ENCODE measurements around the gene CDX1.

Gene CDX1

DNA sequence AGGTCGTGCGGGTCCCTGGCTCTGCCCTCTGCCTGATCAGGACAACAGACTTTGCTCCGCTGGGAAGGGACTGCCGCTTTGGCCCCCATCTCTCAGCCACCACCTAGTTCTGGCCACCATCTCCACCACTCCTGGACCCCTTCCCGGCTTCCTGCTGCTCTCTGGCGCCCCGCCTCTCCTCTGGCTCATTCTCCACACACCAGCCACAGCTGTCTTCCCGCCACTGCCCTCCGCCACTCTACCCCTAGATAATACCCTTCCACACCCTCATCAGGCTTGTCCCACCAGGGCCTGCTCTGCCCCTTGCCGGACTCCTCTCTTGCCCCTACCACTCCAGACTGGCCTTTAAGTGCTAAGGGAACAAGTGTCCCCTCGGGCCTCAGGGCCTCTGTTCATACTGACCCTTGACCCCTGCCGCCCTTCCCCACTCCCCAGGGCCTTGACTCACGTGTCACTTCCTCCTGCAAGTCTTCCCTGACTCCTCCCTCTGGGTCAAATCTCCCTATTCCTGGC is 3.0 kb upstream of the CDX1 start:
- no peak for DNase-seq (ENCODE audit: low read depth)

DNA sequence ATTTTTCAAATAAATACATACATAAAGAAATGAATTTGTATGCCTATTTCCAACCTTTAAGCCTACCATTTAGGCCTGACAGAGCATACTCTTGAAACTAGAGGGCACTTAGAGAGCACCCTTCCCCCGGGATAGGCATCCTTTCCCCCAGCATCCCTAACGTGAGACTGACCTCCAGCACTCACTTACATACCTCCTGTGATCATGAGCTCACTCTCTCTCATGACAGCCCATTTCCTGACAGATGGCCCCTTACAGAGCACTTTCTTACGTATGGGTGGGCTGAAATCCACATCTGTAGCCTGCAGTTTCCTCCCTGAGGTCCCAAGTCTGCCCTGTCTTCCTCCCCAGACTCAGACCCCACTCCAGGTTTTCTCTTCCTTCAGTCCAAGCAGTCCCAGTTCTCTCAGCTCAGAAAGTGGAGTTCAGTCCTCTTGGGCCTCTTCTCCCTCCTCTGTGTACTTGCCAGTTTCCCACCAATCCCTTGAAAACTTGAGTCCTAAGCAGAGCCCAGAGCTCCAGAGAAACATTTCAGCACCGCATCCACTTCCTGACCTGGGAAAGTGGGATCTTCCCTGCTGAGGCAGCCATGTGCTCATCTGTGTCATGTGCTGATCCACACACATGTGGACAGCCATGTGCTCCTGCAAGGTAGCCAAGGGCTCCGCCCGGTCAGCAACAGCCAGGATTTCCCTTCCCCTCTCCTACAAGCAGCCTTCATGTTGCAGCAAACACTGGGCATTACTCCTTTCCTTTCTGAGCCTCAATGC is 2.2 kb upstream of the CDX1 start:
- DNase-seq (ENCODE audit: low read depth): no peak

DNA sequence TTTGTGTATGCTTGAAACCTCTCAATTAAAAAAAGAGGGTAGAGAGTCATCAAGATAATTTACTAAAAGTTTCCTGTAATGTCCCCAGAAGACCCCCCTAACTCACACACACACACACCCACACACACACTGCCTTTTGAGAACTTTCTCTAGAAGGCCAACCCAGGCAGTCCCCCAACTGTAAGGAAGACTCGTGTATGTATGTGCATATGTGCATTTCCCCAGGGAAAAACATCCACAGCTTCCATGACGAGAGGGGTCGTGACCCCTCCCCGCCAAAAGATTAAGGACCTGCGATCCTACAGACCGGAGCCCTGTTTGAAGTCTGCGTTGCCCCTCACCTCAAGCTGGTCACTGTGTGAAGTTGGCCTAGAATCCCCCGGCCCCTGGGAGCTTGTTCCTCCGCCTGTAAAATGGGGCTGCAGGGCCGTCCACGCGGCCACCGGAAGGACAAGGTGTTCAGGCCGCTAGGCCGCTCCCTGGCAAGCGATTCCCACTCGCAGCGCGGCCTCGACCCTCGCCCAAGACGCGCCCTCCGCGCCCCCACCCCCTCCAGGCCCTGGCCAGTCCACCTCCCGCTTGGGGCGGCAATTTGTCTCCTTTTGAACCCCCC is 435 bp upstream of the CDX1 start:
- DNase-seq (ENCODE audit: low read depth): no peak

DNA sequence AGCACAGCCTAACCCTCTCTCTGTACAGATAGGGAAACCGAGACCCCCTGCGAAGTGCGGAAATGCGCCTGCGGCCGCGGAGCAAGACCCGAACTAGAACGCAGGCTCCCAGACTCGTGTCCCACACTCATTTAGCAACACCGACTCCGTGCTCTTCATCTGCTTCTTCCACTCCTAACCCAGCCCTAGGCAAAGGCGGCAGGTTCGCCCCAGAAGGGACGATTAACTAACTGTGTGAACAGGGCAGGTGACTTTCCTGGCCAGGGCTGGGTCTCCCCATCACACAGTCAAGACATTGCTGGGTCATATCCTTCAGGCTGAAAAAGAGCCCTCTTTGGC is 903 bp downstream of the CDX1 start:
- DNase-seq (ENCODE audit: low read depth): no peak

DNA sequence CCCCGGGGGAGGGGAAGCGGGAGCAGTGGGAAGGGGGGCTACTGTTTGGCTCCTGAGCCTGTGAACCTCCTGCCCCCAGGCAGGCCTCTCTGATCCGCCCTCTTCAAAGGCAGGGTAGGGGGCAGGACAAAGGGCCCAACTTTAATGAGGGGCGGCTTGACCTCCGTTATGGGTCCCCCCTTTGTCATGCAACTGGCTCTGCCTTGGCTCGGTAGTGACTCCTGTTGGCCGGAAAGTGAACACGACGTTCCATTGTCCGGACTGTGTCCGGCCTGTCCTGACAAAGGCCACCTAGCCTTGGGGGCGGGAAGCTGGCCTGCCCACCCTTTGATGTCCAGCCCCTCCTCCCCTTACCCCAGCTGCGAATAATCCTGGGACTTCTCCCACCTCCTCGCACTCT is 1.3 kb downstream of the CDX1 start:
- no peak for DNase-seq (ENCODE audit: low read depth)

DNA sequence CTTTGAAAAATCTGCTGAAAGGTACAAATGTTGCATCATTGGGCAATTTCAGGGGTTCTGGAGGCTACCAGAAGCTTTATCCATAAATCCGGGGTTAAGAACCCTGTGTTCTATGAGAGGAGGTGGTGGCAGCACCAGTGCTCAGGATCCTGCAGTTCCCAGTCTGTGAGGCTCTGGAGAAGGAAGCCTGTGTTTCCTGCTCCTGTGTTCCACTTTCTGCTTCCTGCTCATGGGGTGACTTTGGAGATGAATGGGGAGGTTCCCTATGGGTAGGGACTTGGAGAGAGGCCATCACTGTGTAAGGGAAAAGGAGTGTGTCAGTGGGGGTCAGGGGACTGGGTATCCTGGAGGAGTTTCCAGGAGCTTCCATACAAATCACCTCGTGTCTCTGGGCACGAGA is 2.3 kb downstream of the CDX1 start:
- DNase-seq (ENCODE audit: low read depth): no peak

DNA sequence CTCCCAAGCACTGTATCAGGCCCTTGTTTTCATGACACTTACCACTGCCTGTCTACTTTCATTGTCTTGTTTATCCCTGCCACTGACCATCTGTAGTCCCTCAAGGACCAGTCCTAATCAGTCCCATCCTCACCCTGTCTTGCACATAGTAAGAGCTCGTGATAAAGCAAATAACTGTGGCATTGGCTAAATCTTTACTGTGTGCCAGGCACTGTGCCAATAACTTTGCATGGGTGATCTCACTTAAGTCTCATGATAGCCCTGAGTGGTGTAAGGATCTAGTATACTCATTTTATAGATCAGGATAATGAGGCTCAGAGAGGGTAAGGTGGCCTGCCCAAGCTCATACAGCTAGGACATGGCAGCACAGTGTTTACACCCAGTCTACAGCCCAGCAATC is 5.6 kb downstream of the CDX1 start:
- DNase-seq (ENCODE audit: low read depth): no peak

DNA sequence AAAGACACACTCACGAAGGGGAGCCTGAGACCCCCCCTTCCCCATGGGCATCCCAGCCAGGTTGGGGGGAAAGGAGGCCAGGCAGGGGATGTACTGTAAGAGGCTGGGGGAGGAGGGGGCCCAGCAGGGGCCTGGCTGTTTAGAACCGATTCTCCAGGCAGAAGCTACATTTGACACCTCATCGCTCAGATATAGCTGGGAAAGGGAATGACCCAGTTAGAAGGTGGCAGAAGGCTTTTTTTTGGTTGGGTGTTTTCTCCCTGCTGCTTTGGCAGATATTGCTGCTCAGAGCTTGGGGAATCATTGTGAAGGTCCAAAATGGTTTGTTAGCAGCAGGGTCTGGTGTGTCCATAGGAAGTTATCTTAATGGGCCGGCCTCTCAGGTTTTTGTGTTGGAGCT is 6.0 kb downstream of the CDX1 start:
- no peak for DNase-seq (ENCODE audit: low read depth)

DNA sequence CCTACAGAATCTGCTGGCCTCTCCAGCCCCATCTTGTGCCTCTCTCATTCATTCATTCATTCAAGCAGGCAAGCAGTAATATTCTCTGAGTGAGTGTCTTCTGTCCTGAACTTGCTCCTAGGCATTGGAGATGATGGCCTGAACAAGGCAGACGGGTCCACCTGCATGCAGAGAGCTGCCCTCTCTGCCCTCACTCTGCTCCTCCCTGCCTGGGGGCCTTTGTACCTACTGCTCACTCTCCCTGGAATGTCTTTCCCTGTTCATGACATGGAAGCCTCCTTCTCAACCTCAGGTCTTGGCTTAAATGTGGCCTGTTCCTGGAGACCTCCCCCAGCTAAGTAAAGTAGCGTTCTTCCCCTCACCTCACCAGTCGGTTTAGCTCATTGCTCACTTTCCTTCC is 6.6 kb downstream of the CDX1 start:
- DNase-seq (ENCODE audit: low read depth): no peak

DNA sequence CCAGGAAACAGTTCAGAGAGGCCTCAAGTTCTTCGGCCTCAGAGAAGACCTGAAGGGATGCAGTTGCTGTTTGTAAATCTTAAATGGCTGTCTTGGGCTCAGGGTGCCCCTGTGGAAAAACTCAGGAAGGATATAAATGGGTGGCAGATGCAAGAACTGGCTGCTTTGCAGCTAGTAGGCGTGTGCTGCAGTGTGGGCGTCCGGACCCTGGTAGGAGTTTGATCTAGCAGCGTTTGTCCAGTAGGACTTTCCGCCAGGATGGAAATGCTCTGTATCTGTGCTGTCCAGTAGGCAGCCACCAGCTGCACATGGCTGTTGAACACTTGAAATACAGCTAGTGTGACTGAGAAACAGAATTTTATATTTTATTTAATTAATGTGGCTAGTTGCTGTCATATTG is 7.7 kb downstream of the CDX1 start:
- DNase-seq (ENCODE audit: low read depth): no peak

DNA sequence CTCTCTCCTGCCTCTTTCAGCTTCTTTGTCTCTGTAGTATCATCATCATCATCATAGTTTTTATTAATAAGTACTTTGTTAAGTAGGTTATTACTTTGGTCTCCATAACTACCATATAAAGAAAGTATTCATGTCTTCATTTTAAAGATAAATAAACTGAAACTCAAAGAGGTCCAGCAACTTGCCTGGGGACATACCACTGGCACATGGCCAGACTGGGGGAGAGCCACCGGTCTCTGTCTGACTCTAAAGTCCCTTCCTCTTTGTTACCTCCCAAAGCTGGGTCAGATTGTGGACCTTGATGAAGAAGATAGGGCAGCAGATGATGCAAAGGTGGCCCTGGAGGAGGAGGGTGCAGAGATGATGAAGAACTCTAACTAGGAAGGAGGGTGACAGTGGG is 8.5 kb downstream of the CDX1 start:
- DNase-seq (ENCODE audit: low read depth): no peak

DNA sequence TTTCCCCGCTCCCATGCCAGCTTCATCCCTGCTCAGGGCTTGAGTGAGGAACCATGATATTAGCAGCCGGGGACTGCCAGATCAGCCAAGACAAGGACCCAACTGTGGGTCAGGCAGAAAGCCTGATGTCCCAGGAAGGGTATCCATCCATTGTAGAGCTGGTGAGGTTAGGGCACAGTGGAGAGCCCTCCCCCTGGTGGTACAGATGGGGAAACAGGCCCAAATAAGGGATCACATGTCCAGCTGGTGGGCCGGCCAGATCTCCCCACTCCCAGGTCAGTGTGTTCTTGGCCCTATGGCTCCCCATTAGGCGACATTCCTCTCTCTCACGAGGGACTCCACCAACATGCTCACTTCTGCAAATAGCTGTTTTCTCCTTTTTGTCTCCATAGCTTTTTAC is 9.0 kb downstream of the CDX1 start:
- DNase-seq (ENCODE audit: low read depth): no peak

DNA sequence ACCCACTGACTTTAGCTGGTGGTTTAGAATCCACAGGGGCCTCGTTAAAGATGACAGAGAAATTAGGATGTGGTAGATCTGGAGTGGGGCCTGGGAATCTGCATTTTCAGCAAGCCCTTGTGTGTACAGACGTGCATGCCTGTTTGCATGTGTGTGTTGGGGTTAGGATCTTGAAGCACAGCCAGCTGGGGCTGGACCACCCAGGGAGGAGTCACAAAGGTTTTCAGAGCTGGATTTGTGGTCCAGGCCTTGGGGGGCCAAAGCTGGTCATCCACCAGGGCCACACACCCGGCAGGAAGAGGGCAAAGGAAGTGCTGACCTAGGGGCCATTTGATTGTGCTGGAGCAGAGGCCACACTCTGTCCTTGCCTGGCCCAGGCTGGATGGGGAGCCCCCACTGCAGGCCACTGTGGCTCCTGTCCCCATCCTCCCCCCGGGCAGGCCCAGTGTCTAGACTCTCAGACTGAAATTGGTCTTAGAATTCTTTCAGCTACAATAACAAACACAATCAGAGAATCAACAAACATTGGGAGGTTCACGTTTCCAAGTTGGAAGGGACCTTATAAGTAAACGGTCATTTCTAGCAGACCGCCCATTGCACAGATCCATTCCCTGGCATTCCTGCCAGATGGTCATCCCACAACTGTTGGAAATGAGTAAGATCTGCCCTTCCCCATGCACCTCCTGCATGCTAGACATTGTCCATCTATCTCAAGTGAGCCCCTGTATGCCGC is 10.3 kb downstream of the CDX1 start:
- no peak for DNase-seq (ENCODE audit: low read depth)

DNA sequence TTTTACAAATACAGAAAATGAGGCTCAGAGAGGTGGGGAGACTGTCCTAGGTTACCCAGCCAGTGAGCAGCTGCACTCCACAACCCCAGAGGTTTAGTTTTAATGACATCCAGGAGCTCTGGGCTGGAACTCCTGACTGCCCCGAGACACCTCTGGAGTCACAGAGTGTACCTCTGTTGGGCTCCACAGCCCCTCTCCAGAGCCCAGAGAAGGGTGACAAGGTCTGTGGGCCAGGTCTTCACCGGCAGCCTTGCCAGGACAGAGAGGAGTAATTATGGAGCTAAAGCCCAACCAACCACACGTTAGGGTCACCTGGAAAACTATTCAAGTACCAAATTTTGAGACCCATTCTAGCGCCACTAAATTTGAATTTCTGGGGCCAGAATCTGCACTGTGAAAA is 11.1 kb downstream of the CDX1 start:
- no peak for DNase-seq (ENCODE audit: low read depth)

DNA sequence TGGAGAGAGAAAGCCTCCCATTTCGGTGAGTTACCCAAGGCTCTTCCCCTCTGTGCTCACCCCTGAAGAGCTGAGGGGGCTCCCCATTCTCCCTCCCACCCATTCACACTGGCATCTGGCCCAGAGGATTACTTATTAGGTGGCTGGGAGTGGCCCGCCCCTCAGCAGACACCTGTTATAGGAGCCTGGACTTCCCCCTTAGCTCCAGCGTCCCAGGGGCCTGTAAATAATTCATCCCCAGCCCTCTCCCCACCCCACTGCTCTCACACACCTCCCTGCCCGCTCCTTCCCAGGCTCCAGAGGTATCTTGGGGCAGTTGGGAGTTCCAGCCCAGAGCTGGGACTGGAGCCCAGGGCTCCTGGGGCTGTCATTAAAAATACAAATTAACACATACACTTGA is 11.7 kb downstream of the CDX1 start:
- no peak for DNase-seq (ENCODE audit: low read depth)

DNA sequence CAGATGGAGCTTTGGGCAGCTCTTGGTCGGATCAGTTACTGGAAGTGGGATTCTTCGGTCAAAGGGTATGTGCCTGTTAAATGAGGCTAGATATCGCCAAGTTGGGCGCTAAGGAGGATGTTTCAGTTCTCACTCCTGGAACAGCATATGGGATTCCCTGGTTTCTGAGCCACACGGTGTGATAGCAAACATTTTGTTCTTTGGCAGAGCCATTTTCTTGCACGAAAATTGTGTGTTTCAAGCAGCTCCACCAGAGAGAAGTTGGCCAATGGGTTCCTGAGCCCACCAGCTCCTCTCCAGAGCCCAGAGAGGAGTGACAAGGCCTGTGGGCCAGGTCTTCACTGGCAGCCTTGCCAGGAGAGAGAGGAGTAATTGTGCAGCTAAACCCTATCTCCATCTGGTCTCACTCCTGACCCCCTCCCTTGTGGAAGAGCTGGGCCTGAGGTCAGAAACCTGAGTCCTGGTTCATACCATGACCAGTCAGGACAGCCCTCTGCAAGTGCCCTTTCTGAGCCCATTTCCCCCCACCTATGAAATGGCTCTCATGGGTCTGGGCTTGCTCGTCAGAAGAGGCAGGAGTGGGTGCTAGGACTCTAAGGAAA is 12.5 kb downstream of the CDX1 start:
- DNase-seq (ENCODE audit: low read depth): no peak

DNA sequence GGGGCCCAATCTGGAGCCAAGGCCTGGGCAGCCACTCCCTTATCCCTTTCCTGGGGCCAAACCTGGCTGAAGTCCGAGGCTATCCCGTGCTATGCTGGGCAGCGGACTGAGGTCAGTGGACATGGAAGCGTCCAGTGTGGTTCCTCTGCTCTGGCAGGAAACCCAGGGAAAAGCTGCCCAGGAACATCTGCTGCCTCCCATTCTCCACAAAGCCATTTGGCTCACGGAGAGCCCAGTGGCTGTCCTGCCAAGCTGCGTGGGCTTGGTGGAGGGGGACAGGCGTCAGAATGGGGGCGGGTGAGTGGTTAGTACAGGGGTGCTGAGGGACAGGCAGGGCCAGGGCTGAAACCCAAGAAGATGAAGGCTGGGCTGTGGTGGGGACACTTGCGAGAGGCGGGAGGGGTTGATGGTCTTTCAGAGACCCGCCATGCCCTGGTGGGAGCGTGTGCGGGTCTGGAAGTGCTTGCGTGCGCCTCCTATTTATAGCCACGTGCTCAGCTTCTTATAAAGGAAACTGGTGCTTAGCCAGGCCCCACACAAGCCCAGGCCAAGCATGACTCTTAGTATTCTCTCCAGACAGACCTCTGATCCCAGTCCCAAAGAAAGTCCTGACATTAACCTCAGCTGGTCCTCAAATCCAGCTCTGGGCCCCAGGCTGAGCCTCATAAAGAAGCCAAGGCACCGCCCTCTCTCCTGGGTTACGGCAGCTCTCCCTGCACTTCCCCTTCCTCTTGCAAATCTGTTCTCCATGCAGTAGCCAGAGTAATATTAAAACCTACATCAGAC is 13.9 kb downstream of the CDX1 start:
- DNase-seq (ENCODE audit: low read depth): no peak

DNA sequence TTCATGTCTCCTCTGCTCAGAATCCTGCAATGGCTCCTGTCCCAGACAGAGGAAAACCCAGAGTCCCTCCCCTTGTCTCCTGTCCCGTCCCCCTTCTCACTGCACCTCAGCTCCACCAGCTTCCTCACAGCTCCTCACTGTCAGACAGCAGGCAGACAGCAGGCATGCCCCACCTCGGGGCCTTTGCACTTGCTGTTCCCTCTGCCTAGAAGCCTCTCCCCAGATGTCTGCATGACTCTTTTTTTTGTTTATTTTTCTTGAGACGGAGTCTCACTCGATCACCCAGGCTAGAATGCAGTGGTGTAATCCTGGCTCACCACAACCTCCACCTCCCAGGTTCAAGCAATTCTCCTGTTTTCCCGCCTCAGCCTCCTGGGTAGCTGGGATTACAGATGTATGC is 14.4 kb downstream of the CDX1 start:
- no peak for DNase-seq (ENCODE audit: low read depth)

DNA sequence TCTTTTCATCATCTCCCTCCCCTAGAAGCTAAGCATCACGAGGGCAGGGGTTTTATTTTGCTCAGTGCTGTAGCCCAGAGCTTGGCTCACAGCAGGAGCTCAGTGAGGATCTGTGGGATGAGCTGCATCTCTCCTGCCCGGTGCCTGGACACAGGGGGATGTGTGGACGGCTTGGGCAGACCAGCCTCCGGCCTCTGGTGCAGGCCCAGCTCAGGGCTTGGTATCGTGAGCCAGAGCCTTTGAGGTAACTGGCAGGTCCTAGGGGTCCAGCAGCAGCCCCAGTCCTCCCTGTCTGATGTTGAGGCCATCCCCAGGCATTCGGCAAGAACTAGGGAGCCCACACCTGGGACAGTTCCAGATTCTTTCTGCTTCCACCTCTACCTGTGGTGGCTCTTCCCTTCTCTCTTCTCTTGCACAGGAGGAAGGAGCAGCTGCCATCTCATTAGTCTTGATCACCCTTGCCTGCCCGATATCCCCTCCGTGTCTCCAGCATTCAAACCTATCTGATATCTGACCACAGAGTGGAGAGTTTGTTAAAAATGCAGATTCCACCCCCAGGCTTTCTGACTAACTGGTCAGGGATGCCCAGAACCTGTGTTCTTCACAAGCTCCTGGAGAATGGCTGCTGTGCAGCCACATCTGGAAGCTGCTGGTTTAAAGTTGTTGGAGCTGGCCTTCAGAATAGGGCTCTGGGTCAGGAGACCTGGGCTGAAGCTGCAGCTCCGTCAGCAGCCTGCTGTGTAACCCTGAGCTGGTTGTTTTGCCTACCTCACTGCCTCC is 15.4 kb downstream of the CDX1 start:
- no peak for DNase-seq (ENCODE audit: low read depth)

DNA sequence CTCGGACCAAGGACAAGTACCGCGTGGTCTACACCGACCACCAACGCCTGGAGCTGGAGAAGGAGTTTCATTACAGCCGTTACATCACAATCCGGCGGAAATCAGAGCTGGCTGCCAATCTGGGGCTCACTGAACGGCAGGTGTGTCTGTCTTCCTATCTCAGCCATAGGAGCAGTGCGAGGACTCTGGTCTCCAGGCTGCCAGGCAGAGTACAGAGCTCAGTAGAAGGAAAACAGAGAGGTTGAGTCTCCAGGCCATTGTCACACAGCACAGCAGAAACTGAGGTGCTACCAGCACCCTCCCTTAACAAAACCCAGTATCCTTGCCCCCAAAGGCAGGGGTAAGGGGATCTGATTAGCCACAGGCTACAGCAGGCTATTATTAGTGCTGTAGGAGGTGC is 16.2 kb downstream of the CDX1 start:
- DNase-seq (ENCODE audit: low read depth): no peak

DNA sequence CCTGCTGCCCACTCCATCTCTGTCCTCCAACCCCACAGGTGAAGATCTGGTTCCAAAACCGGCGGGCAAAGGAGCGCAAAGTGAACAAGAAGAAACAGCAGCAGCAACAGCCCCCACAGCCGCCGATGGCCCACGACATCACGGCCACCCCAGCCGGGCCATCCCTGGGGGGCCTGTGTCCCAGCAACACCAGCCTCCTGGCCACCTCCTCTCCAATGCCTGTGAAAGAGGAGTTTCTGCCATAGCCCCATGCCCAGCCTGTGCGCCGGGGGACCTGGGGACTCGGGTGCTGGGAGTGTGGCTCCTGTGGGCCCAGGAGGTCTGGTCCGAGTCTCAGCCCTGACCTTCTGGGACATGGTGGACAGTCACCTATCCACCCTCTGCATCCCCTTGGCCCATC is 16.9 kb downstream of the CDX1 start:
- DNase-seq (ENCODE audit: low read depth): no peak

All from activated T-cell treated with anti-CD3 and anti-CD28 coated beads for 24 hours (primary cell).